ENCODE data around the gene CHST8.
"Not testable (repeated sequence)": the region's sequence is repeated elsewhere in the genome, so short reads cannot be mapped to it uniquely, and the experiment has no call there.

The CHST8 gene

GRCh38 chr19:33618363-33618762, 3.4 kb upstream of the CHST8 start:
- DNase-seq (ENCODE audit: low spot score): not testable (repeated sequence)

GRCh38 chr19:33618884-33619283, 2.9 kb upstream of the CHST8 start:
- DNase-seq (ENCODE audit: low spot score): no peak

- DNase-seq (ENCODE audit: low spot score): no peak
These were observed 1.1 kb upstream of the CHST8 start for GRCh38 chr19:33620611-33621010.

GRCh38 chr19:33621065-33621785, 528 bp upstream of the CHST8 start:
- DNase-seq (ENCODE audit: low spot score): no peak

- DNase-seq (ENCODE audit: low spot score): peak; percentile 2
These were observed 704 bp downstream of the CHST8 start for GRCh38 chr19:33622505-33622808.

- DNase-seq (ENCODE audit: low spot score): no peak
These were observed 1.2 kb downstream of the CHST8 start for GRCh38 chr19:33622809-33623511.

- no peak for DNase-seq (ENCODE audit: low spot score)
These were observed 2.8 kb downstream of the CHST8 start for GRCh38 chr19:33624586-33624985.

- no peak for DNase-seq (ENCODE audit: low spot score)
These were observed 5.8 kb downstream of the CHST8 start for GRCh38 chr19:33627526-33627925.

- no peak for DNase-seq (ENCODE audit: low spot score)
These were observed 6.4 kb downstream of the CHST8 start for GRCh38 chr19:33627962-33628839.

GRCh38 chr19:33628921-33629825, 7.4 kb downstream of the CHST8 start:
- DNase-seq (ENCODE audit: low spot score): no peak

GRCh38 chr19:33629826-33630375, 8.1 kb downstream of the CHST8 start:
- no peak for DNase-seq (ENCODE audit: low spot score)

- DNase-seq (ENCODE audit: low spot score): no peak
These were observed 9.3 kb downstream of the CHST8 start for GRCh38 chr19:33630880-33631608.

- no peak for DNase-seq (ENCODE audit: low spot score)
These were observed 9.8 kb downstream of the CHST8 start for GRCh38 chr19:33631609-33631973.

GRCh38 chr19:33634361-33635091, 12.8 kb downstream of the CHST8 start:
- DNase-seq (ENCODE audit: low spot score): no peak

GRCh38 chr19:33638167-33639034, 16.6 kb downstream of the CHST8 start:
- no peak for DNase-seq (ENCODE audit: low spot score)

GRCh38 chr19:33639035-33639681, 17.4 kb downstream of the CHST8 start:
- DNase-seq (ENCODE audit: low spot score): no peak

GRCh38 chr19:33640773-33641172, 19.0 kb downstream of the CHST8 start:
- no peak for DNase-seq (ENCODE audit: low spot score)

GRCh38 chr19:33641261-33641660, 19.5 kb downstream of the CHST8 start:
- DNase-seq (ENCODE audit: low spot score): no peak
